ENCODE data around the gene PRRT2.

DNA sequence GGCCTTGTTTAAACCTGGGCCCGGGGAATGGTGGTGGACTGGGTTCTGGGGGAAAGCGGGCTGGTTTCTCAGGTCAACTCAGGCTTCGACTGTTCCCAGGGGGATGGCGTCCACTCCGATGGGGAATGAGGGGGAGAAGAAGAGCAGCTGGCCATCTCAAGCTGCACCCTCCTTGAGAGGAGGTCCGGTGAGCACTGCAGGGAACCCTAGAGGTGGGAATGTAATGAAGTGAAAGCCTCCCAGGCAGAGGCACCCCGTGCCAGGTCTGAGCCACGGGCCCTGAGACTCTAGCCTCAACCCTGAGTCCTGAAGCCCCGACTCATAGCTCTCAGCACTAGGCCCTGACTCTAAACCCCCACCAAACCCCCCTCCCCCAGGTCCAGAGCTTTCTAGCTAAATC, 52.2 kb downstream of the PRRT2 start:
- TF ChIP-seq, protein P1, sequence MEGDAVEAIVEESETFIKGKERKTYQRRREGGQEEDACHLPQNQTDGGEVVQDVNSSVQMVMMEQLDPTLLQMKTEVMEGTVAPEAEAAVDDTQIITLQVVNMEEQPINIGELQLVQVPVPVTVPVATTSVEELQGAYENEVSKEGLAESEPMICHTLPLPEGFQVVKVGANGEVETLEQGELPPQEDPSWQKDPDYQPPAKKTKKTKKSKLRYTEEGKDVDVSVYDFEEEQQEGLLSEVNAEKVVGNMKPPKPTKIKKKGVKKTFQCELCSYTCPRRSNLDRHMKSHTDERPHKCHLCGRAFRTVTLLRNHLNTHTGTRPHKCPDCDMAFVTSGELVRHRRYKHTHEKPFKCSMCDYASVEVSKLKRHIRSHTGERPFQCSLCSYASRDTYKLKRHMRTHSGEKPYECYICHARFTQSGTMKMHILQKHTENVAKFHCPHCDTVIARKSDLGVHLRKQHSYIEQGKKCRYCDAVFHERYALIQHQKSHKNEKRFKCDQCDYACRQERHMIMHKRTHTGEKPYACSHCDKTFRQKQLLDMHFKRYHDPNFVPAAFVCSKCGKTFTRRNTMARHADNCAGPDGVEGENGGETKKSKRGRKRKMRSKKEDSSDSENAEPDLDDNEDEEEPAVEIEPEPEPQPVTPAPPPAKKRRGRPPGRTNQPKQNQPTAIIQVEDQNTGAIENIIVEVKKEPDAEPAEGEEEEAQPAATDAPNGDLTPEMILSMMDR (IDR thresholded peaks at IDR 0.05) = no peak
- TF ChIP-seq POLR2AphosphoS5 (IDR thresholded peaks at IDR 0.05; ENCODE audit: low read depth, low read length) = no peak

All from Panc1 (cell line).